Activated T-cell treated with anti-CD3 and anti-CD28 coated beads, Interleukin-2, amount 50 U/mL, for 24 hours (primary cell): ENCODE measurements around the gene EXD2.
"Not testable (repeated sequence)": the region's sequence is repeated elsewhere in the genome, so short reads cannot be mapped to it uniquely, and the experiment has no call there.

Source experiments
- DNase-seq: peaks from one replicate; pipeline ENCODE4 v3.0.0-alpha.2; 2020
- H3K27ac Mint-ChIP-seq: 2 replicates; pipeline ENCODE4 v1.8.0; 2020; ENCODE audit warnings: mild to moderate bottlenecking, mixed read lengths
- H3K27me3 Mint-ChIP-seq: 2 replicates; pipeline ENCODE4 v1.8.0; 2020; ENCODE audit warnings: mixed read lengths
- H3K36me3 Mint-ChIP-seq: 2 replicates; pipeline ENCODE4 v1.8.0; 2020; ENCODE audit warnings: low read depth, mixed read lengths
- H3K4me1 Mint-ChIP-seq: 2 replicates; pipeline ENCODE4 v1.8.0; 2020; ENCODE audit warnings: low read depth, mixed read lengths
- H3K4me3 Mint-ChIP-seq: 2 replicates; pipeline ENCODE4 v1.8.0; 2020; ENCODE audit warnings: mild to moderate bottlenecking, moderate library complexity, mixed read lengths
- H3K9me3 Mint-ChIP-seq: 2 replicates; pipeline ENCODE4 v1.8.0; 2020; ENCODE audit warnings: mixed read lengths

EXD2 gene

GRCh38 chr14:69289811-69290520, 98.7 kb downstream of the EXD2 start:
- H3K27me3 Mint-ChIP-seq = no peaks in the 10 kb centered on the region
- H3K27ac Mint-ChIP-seq = no peak overlapping the region
- H3K4me3 Mint-ChIP-seq = no peak overlapping the region
- H3K4me1 Mint-ChIP-seq = no peaks in the 10 kb centered on the region
- no peaks in the 10 kb centered on the region for H3K36me3 Mint-ChIP-seq
- no peak for DNase-seq
- no peaks in the 10 kb centered on the region for H3K9me3 Mint-ChIP-seq

GRCh38 chr14:69290881-69291280, 99.6 kb downstream of the EXD2 start:
- H3K4me3 Mint-ChIP-seq, H3K36me3 Mint-ChIP-seq, H3K9me3 Mint-ChIP-seq, H3K27ac Mint-ChIP-seq, H3K4me1 Mint-ChIP-seq, DNase-seq, H3K27me3 Mint-ChIP-seq: not testable (repeated sequence)

- Mint-ChIP-seq H3K4me1 (no peaks in the 10 kb centered on the region), H3K9me3 (no peaks in the 10 kb centered on the region)
Observed at GRCh38 chr14:69291396-69291795, 100.1 kb downstream of the EXD2 start.

GRCh38 chr14:69291891-69292561, 100.7 kb downstream of the EXD2 start:
- no peaks in the 10 kb centered on the region for H3K4me1 Mint-ChIP-seq
- no peak for DNase-seq
- no peaks in the 10 kb centered on the region for H3K36me3 Mint-ChIP-seq
- H3K27me3 Mint-ChIP-seq = no peaks in the 10 kb centered on the region
- no peak overlapping the region for H3K27ac Mint-ChIP-seq
- no peak overlapping the region for H3K4me3 Mint-ChIP-seq
- no peaks in the 10 kb centered on the region for H3K9me3 Mint-ChIP-seq

More at GRCh38 chr14:69291396-69291795, 100.1 kb downstream of the EXD2 start:
- H3K27me3 Mint-ChIP-seq = no peaks in the 10 kb centered on the region
- H3K27ac Mint-ChIP-seq = no peak overlapping the region
- no peak overlapping the region for H3K4me3 Mint-ChIP-seq
- no peaks in the 10 kb centered on the region for H3K36me3 Mint-ChIP-seq
- no peak for DNase-seq
